Retinal pigment epithelial cell (primary cell): ENCODE results near the gene POLD1.

ENCODE experiments used
- DNase-seq: peaks from one replicate; pipeline ENCODE4 v3.0.0-alpha.2; 2010; ENCODE audit warnings: low read depth
- H3K4me3 ChIP-seq: 2 replicates; pipeline ENCODE4 v1.5.1; 2011; ENCODE audit warnings: mild to moderate bottlenecking, low read length, control low read depth, moderate library complexity
- CTCF ChIP-seq: conservative IDR thresholded peaks from 2 replicates; pipeline ENCODE4 v1.5.1; 2011; ENCODE audit warnings: low read depth, low read length, control low read depth, inconsistent platforms

POLD1 gene

GRCh38 chr19:50416034-50416977, 32.2 kb downstream of the POLD1 start:
- no peak overlapping the region for H3K4me3 ChIP-seq
- no peak for TF ChIP-seq CTCF
- no peak for DNase-seq

GRCh38 chr19:50417111-50418081, 33.2 kb downstream of the POLD1 start:
- no peak for DNase-seq
- H3K4me3 ChIP-seq, result no peak overlapping the region
- TF ChIP-seq CTCF, result no peak

DNA sequence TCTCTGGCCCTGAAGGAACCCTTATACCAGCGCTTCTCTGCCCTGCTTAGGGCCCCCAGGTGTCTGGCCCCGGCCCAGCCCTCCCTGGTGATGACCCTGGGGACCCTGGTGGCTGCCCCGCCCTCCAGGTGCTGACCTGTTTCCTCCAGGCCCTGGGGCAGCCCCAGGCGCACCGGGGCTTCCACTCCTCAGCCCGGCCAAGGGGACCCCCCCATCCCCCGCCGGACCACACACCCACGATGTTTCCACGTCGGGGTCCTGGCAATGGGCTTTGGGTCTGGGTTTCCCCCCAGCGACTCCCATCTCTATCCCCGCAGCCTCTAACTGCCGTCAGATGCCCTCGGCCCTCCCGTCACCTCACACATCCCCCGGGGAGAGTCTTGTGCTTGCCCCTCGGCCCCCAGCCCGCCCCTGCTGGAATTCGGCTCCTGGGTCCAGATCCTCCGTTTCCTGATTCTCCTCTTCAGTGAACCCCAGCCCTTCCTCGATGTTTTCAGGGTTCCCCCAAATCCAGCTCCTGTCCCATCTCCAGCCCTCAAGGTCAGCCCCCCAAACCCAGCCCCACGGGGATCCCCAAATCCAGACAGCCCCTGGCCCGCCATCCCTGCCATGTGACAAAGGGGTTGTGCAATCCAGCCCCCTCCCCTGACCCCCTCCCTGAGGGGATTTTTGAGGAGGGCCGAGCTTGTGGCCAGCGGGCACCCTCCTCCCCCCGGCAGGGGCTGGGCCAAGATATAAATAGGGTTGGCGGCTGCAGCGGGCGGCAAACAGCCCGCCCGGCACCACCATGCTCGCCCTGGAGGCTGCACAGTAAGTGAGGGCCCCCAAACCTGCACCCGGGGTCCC, 34.3 kb downstream of the POLD1 start, which contains the start of gene SPIB:
SPIB (plus strand) TSS at position 763 of the 846 bp plus-strand sequence; CDS start at position 788, 25 bp downstream.
- DNase-seq, result no peak
- no peak within 1 kb of the TSS for H3K4me3 ChIP-seq
- no peak for TF ChIP-seq CTCF

GRCh38 chr19:50419022-50419579, 35.0 kb downstream of the POLD1 start:
- no peak for DNase-seq
- no peak for TF ChIP-seq CTCF
- H3K4me3 ChIP-seq, result no peak overlapping the region

DNA sequence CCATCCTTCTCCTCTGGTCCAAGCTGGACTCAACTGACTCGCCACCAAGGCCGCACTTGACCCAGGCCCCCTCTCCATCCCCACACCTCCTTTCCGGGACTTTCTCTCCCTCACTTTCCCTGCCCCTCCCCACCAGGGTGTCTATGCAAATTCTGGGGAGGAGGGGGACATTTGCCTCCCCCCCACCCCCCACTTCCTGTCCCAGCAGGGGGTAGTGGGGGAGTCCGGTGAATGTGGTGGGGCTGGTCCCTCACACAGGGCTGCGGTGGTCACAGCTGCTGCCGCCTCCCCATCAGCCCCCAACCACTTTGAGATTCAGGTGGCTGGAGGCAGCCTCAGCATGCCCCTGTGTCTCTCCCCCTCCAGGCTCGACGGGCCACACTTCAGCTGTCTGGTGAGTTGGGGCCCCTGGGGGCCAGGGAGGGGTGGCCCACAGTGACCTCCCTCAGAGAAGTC, 35.5 kb downstream of the POLD1 start:
- H3K4me3 ChIP-seq, result no peak overlapping the region
- no peak for DNase-seq
- no peak for TF ChIP-seq CTCF

- no peak for TF ChIP-seq CTCF
- H3K4me3 ChIP-seq, result no peak overlapping the region
- no peak for DNase-seq
Measured at GRCh38 chr19:50420127-50420526, 36.0 kb downstream of the POLD1 start.
